Neural cell (in vitro differentiated cells): Measurements from ENCODE around the gene ENOX1. TPM values are rescaled to one million over a fixed set of nuclear protein-coding genes. Genes with fewer than 3 reads are reported as not detected.
A peak's percentile ranks its signal among the peaks of the same experiment; 100 is the strongest.

Source experiments
- H2AFZ ChIP-seq: fragments of 200-600, 300-800 bp; sonication (generic), shearing (Covaris generic); 2 replicates; pipeline ENCODE4 v1.6.0; 2014; ENCODE audit warnings: low read depth, mild to moderate bottlenecking, antibody characterized with exemption, low read length, moderate library complexity
- H3F3A ChIP-seq: fragments of 200-600 bp; shearing (Covaris generic); 2 replicates; pipeline ENCODE4 v1.6.1; 2016; ENCODE audit warnings: mild to moderate bottlenecking, moderate library complexity, mixed read lengths, antibody characterized with exemption, low read length; ENCODE audit not compliant: insufficient read depth, poor library complexity, severe bottlenecking
- H3K27ac ChIP-seq: fragments of 200-600, 300-800 bp; sonication (generic), shearing (Covaris generic); 2 replicates; pipeline ENCODE4 v1.5.1; 2014; ENCODE audit warnings: mild to moderate bottlenecking, low read length, moderate library complexity
- H3K27me3 ChIP-seq: fragments of 300-800, 200-600 bp; sonication (generic), shearing (Covaris generic); 2 replicates; pipeline ENCODE4 v1.6.0; 2014; ENCODE audit warnings: mild to moderate bottlenecking, low read depth, low read length, moderate library complexity; ENCODE audit not compliant: insufficient read depth
- H3K36me3 ChIP-seq: fragments of 300-800, 200-600 bp; sonication (generic), shearing (Covaris generic); 2 replicates; pipeline ENCODE4 v1.5.1; 2014; ENCODE audit warnings: mild to moderate bottlenecking, antibody characterized with exemption, low read length, moderate library complexity; ENCODE audit not compliant: insufficient read depth
- H3K4me2 ChIP-seq: fragments of 300-800, 200-600 bp; sonication (generic), shearing (Covaris generic); 2 replicates; pipeline ENCODE4 v1.6.0; 2014; ENCODE audit warnings: mild to moderate bottlenecking, low read length
- H3K4me3 ChIP-seq: fragments of 300-800, 200-600 bp; sonication (generic), shearing (Covaris generic); 2 replicates; pipeline ENCODE4 v1.5.1; 2014; ENCODE audit warnings: mild to moderate bottlenecking, low read length, moderate library complexity
- H3K79me2 ChIP-seq: fragments of 200-600 bp; shearing (Covaris generic); replicated peaks from 2 replicates; pipeline ENCODE4 v1.6.0; 2014; ENCODE audit warnings: mild to moderate bottlenecking, low read length, moderate library complexity; ENCODE audit not compliant: insufficient read depth
- H3K9ac ChIP-seq: fragments of 300-800, 200-600 bp; sonication (generic), shearing (Covaris generic); 2 replicates; pipeline ENCODE4 v1.6.1; 2016; ENCODE audit warnings: mild to moderate bottlenecking, low read length, mixed read lengths
- H3K9me2 ChIP-seq: fragments of 200-600 bp; shearing (Covaris generic); 2 replicates; pipeline ENCODE4 v1.6.1; 2016; ENCODE audit warnings: mild to moderate bottlenecking, low read length, mixed read lengths; ENCODE audit not compliant: insufficient read depth
- H3K9me3 ChIP-seq: fragments of 200-600, 300-800 bp; sonication (generic), shearing (Covaris generic); 2 replicates; pipeline ENCODE4 v1.6.1; 2016; ENCODE audit warnings: mild to moderate bottlenecking, mixed run types, low read length, moderate library complexity, mixed read lengths
- H4K20me1 ChIP-seq: fragments of 200-600 bp; shearing (Covaris generic); 2 replicates; pipeline ENCODE4 v1.6.1; 2016; ENCODE audit warnings: mild to moderate bottlenecking, mixed run types; ENCODE audit not compliant: insufficient read depth
- EP300 ChIP-seq: fragments of 450-650 bp; conservative IDR thresholded peaks from 2 replicates; pipeline ENCODE4 v1.6.1; 2014; ENCODE audit warnings: antibody characterized with exemption, mild to moderate bottlenecking, moderate library complexity; ENCODE audit not compliant: poor library complexity, severe bottlenecking
- EZH2 ChIP-seq: fragments of 200-600, 300-800 bp; shearing (Covaris generic), sonication (generic); IDR thresholded peaks from 2 replicates; pipeline ENCODE4 v1.6.1; 2014; ENCODE audit warnings: antibody characterized with exemption, low read length, borderline replicate concordance, mild to moderate bottlenecking; ENCODE audit not compliant: insufficient read depth, poor library complexity, severe bottlenecking
- MXI1 ChIP-seq: fragments of 450-650 bp; conservative IDR thresholded peaks from 2 replicates; pipeline ENCODE4 v1.6.1; 2014; ENCODE audit warnings: antibody characterized with exemption, mild to moderate bottlenecking; ENCODE audit not compliant: poor library complexity, severe bottlenecking
- POLR2AphosphoS5 ChIP-seq: IDR thresholded peaks from 2 replicates; pipeline ENCODE4 v1.6.1; 2012
- RAD21 ChIP-seq: fragments of 450-650 bp; conservative IDR thresholded peaks from 2 replicates; pipeline ENCODE4 v1.6.1; 2014; ENCODE audit warnings: antibody characterized with exemption, mild to moderate bottlenecking, moderate library complexity
- REST ChIP-seq: IDR thresholded peaks from 2 replicates; pipeline ENCODE4 v1.6.1; 2012; ENCODE audit warnings: borderline replicate concordance
- SMC3 ChIP-seq: fragments of 450-650 bp; conservative IDR thresholded peaks from 2 replicates; pipeline ENCODE4 v1.6.1; 2014; ENCODE audit warnings: antibody characterized with exemption, mild to moderate bottlenecking, moderate library complexity; ENCODE audit not compliant: poor library complexity
- TAF1 ChIP-seq: IDR thresholded peaks from 2 replicates; pipeline ENCODE4 v1.6.1; 2012; ENCODE audit warnings: low read depth
- polyA plus RNA-seq: library from polyadenylated mRNA; depleted of rRNA; stranded (reverse); fragments of >200 nt; gene quantifications from 2 replicates; pipeline ENCODE4 v1.2.3, GENCODE V29; 2014

Gene ENOX1
- polyA plus RNA-seq, 1 donor from 2014 or later: 42.6 TPM

GRCh38 chr13:43787518-43787891 lies 733 bp upstream of the ENOX1 start:
- Histone ChIP-seq H3K27ac (peak overlapping the region; percentile 94), H3K4me3 (peak overlapping the region; percentile 87), H3K9me2 (no peaks in the 10 kb centered on the region), H3K36me3 (no peaks in the 10 kb centered on the region), H3K4me2 (peak overlapping the region; percentile 66), H3K27me3 (no peaks in the 10 kb centered on the region), H4K20me1 (no peaks in the 10 kb centered on the region), H3K79me2 (peaks cover 24% of the 10 kb centered on the region), H3K9me3 (no peaks in the 10 kb centered on the region), H2AFZ (peak overlapping the region; percentile 42), H3F3A (peaks cover 5% of the 10 kb centered on the region), H3K9ac (peak overlapping the region; percentile 84)
- TF ChIP-seq POLR2AphosphoS5 (no peak), RAD21 (no peak), EZH2 (no peak)

- Histone ChIP-seq H3K79me2 (peaks cover 33% of the 10 kb centered on the region), H3K9ac (peak overlapping the region; percentile 84), H3K27me3 (no peaks in the 10 kb centered on the region), H3K4me3 (peak overlapping the region; percentile 87), H3K9me2 (no peaks in the 10 kb centered on the region), H3K27ac (peak overlapping the region; percentile 94), H3F3A (peaks cover 5% of the 10 kb centered on the region), H3K36me3 (no peaks in the 10 kb centered on the region), H2AFZ (peak overlapping the region; percentile 51), H4K20me1 (no peaks in the 10 kb centered on the region), H3K9me3 (no peaks in the 10 kb centered on the region), H3K4me2 (peak overlapping the region; percentile 87)
- TF ChIP-seq EZH2 (no peak), SMC3 (no peak), MXI1 (no peak), EP300 (no peak), TAF1 (no peak), REST (no peak)
Measured at GRCh38 chr13:43786472-43786765, 353 bp downstream of the ENOX1 start.

GRCh38 chr13:43785650-43786471 lies 911 bp downstream of the ENOX1 start:
- peaks cover 39% of the 10 kb centered on the region for H3K79me2 ChIP-seq
- peaks cover 5% of the 10 kb centered on the region for H3F3A ChIP-seq
- H2AFZ ChIP-seq: peak overlapping the region; percentile 51
- H3K4me3 ChIP-seq: peak overlapping the region; percentile 87
- no peaks in the 10 kb centered on the region for H3K27me3 ChIP-seq
- peak overlapping the region; percentile 87 for H3K4me2 ChIP-seq
- TF ChIP-seq EZH2 (no peak), POLR2AphosphoS5 (peak; percentile 38), MXI1 (peak; percentile 88), TAF1 (no peak)
- peak overlapping the region; percentile 94 for H3K27ac ChIP-seq
- H4K20me1 ChIP-seq: no peaks in the 10 kb centered on the region
- peak overlapping the region; percentile 84 for H3K9ac ChIP-seq
- H3K36me3 ChIP-seq: no peaks in the 10 kb centered on the region
- no peaks in the 10 kb centered on the region for H3K9me2 ChIP-seq
- H3K9me3 ChIP-seq: no peaks in the 10 kb centered on the region
